Hepatocyte (in vitro differentiated cells): ENCODE measurements around the gene N4BP3.

Experiments used
- EZH2 ChIP-seq: fragments of 200-600 bp; sonication (generic); IDR thresholded peaks from 2 replicates; pipeline ENCODE4 v1.6.1; 2016; ENCODE audit warnings: antibody characterized with exemption, mild to moderate bottlenecking, borderline replicate concordance
- EZH2phosphoT487 ChIP-seq: fragments of 200-600 bp; sonication (generic); IDR thresholded peaks from one replicate; pipeline ENCODE4 v1.6.1; 2018; ENCODE audit warnings: antibody characterized with exemption, mild to moderate bottlenecking, low read depth, moderate library complexity; ENCODE audit not compliant: unreplicated experiment, severe bottlenecking
- TF ChIP-seq, protein P1 (sequence below): fragments of 200-600 bp; sonication (generic); IDR thresholded peaks from 2 replicates; pipeline ENCODE4 v1.5.1; 2016; ENCODE audit warnings: antibody characterized with exemption, mild to moderate bottlenecking; ENCODE audit not compliant: poor library complexity

DNA sequence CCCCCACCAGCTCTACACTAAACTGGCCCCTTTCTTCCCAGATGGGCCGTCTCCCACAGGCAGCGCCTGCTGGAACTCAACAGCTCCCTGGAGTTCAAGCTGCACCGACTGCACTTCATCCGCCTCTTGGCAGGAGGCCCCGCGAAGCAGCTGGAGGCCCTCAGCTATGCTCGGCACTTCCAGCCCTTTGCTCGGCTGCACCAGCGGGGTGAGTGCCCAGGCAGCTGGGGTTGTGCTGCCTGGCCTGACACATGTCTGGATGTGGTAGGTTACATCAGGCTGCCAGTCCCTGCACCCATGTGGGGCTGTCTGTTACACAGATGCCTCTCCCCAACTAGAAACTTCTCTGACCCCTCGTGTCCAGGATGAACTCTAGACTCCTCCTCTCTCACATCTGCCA, 30.6 kb downstream of the N4BP3 start:
- TF ChIP-seq, protein P1, sequence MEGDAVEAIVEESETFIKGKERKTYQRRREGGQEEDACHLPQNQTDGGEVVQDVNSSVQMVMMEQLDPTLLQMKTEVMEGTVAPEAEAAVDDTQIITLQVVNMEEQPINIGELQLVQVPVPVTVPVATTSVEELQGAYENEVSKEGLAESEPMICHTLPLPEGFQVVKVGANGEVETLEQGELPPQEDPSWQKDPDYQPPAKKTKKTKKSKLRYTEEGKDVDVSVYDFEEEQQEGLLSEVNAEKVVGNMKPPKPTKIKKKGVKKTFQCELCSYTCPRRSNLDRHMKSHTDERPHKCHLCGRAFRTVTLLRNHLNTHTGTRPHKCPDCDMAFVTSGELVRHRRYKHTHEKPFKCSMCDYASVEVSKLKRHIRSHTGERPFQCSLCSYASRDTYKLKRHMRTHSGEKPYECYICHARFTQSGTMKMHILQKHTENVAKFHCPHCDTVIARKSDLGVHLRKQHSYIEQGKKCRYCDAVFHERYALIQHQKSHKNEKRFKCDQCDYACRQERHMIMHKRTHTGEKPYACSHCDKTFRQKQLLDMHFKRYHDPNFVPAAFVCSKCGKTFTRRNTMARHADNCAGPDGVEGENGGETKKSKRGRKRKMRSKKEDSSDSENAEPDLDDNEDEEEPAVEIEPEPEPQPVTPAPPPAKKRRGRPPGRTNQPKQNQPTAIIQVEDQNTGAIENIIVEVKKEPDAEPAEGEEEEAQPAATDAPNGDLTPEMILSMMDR: no peak
- TF ChIP-seq EZH2 (no peak), EZH2phosphoT487 (no peak)
